ENCODE data around the gene SIM2.

SIM2 gene

GRCh38 chr21:36769051-36769839 lies 70.3 kb downstream of the SIM2 start:
- no peak overlapping the region for H3K27ac ChIP-seq (ENCODE audit: low read depth, low read length)
- H3K4me1 ChIP-seq (ENCODE audit: control insufficient read depth, low read length), result no peaks in the 10 kb centered on the region
- TF ChIP-seq EZH2phosphoT487 (IDR thresholded peaks at IDR 0.05; ENCODE audit: borderline replicate concordance, low read length), result no peak
- no peaks in the 10 kb centered on the region for H3K36me3 ChIP-seq (ENCODE audit: control insufficient read depth, low read length)
- H4K20me1 ChIP-seq (ENCODE audit: control insufficient read depth, insufficient read depth, low read depth, low read length), result no peaks in the 10 kb centered on the region
- no peaks in the 10 kb centered on the region for H3K27me3 ChIP-seq (ENCODE audit: control insufficient read depth, low read length)
- H3K4me2 ChIP-seq (ENCODE audit: low read length), result no peak overlapping the region
- H3K9me3 ChIP-seq (ENCODE audit: control insufficient read depth, insufficient read depth, low read length), result no peaks in the 10 kb centered on the region
- H3K9me2 ChIP-seq (replicated peaks; ENCODE audit: control insufficient read depth, low read length), result no peaks in the 10 kb centered on the region
- no peaks in the 10 kb centered on the region for H3F3A ChIP-seq (ENCODE audit: control insufficient read depth, insufficient read depth)
- no peak overlapping the region for H3K4me3 ChIP-seq (ENCODE audit: low read length)
- no peaks in the 10 kb centered on the region for H3K79me2 ChIP-seq (ENCODE audit: control insufficient read depth, low read length)

- H3K9me2 ChIP-seq (replicated peaks; ENCODE audit: control insufficient read depth, low read length), result no peaks in the 10 kb centered on the region
- H3F3A ChIP-seq (ENCODE audit: control insufficient read depth, insufficient read depth), result no peaks in the 10 kb centered on the region
- H3K4me1 ChIP-seq (ENCODE audit: control insufficient read depth, low read length), result no peaks in the 10 kb centered on the region
- no peak for TF ChIP-seq CTCF (IDR thresholded peaks at IDR 0.05; ENCODE audit: low read depth, low read length, poor library complexity, severe bottlenecking)
- no peak for TF ChIP-seq EZH2phosphoT487 (IDR thresholded peaks at IDR 0.05; ENCODE audit: borderline replicate concordance, low read length)
- H4K20me1 ChIP-seq (ENCODE audit: control insufficient read depth, insufficient read depth, low read depth, low read length), result no peaks in the 10 kb centered on the region
- H3K9me3 ChIP-seq (ENCODE audit: control insufficient read depth, insufficient read depth, low read length), result no peaks in the 10 kb centered on the region
- H3K36me3 ChIP-seq (ENCODE audit: control insufficient read depth, low read length), result no peaks in the 10 kb centered on the region
- H3K27ac ChIP-seq (ENCODE audit: low read depth, low read length), result no peak overlapping the region
- H3K4me2 ChIP-seq (ENCODE audit: low read length), result no peak overlapping the region
- no peaks in the 10 kb centered on the region for H3K27me3 ChIP-seq (ENCODE audit: control insufficient read depth, low read length)
- H3K4me3 ChIP-seq (ENCODE audit: low read length), result no peak overlapping the region
- H3K79me2 ChIP-seq (ENCODE audit: control insufficient read depth, low read length), result no peaks in the 10 kb centered on the region
These were observed 74.2 kb downstream of the SIM2 start for GRCh38 chr21:36773117-36773516.

GRCh38 chr21:36773995-36774394 lies 75.1 kb downstream of the SIM2 start:
- Histone ChIP-seq H3K4me3 (ENCODE audit: low read length) (no peak overlapping the region), H3K4me2 (ENCODE audit: low read length) (no peak overlapping the region), H3K27ac (ENCODE audit: low read depth, low read length) (no peak overlapping the region)

More at GRCh38 chr21:36773995-36774394, 75.1 kb downstream of the SIM2 start:
- Histone ChIP-seq H3K9me3 (ENCODE audit: control insufficient read depth, insufficient read depth, low read length) (no peaks in the 10 kb centered on the region), H3F3A (ENCODE audit: control insufficient read depth, insufficient read depth) (no peaks in the 10 kb centered on the region), H3K9me2 (replicated peaks; ENCODE audit: control insufficient read depth, low read length) (no peaks in the 10 kb centered on the region), H4K20me1 (ENCODE audit: control insufficient read depth, insufficient read depth, low read depth, low read length) (no peaks in the 10 kb centered on the region), H3K4me1 (ENCODE audit: control insufficient read depth, low read length) (no peaks in the 10 kb centered on the region), H3K36me3 (ENCODE audit: control insufficient read depth, low read length) (no peaks in the 10 kb centered on the region), H3K79me2 (ENCODE audit: control insufficient read depth, low read length) (no peaks in the 10 kb centered on the region), H3K27me3 (ENCODE audit: control insufficient read depth, low read length) (no peaks in the 10 kb centered on the region)
- no peak for TF ChIP-seq CTCF (IDR thresholded peaks at IDR 0.05; ENCODE audit: low read depth, low read length, poor library complexity, severe bottlenecking)
- no peak for TF ChIP-seq EZH2phosphoT487 (IDR thresholded peaks at IDR 0.05; ENCODE audit: borderline replicate concordance, low read length)

All from DOHH2 (cell line).